Measurements from ENCODE around the gene SHB. TPM values are rescaled to one million over a fixed set of nuclear protein-coding genes. Genes with fewer than 3 reads are reported as not detected.

SHB gene
- total and polyA plus RNA-seq, 2 of the 13 experiments (the other 11 are each of a cell fraction or from before 2014, with no cell fraction given) = 19.4 to 20.7 TPM

DNA sequence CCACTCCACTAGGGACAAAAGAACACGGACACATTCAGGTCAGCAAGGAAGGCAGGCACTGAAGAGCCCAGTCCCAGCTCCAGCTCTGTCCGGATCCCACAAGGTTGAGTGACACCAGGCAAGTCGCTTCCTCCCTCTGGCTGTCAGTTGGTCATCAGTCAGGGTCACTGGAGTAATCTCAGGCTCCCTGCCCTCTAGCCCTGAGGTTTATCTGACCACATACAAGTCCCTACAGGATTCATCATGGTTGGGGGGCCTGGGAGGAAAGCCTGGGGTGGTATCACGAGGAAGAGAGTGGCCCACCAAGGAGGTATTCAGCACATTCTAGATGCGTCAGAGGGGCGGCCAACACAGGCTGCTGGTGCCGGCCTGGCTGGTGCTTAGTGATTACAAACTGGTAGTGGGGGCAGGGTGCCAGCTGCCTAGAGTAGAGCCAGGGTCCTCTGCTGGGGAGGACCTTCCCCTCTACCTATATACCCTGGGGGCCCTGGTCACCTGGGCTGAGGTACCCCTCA lies 81.5 kb downstream of the SHB start:
- TF ChIP-seq AGO2 (optimal IDR thresholded peaks at IDR 0.05; ENCODE audit: low read depth, low read length) = peak; percentile 14
- TF ChIP-seq RBM22 (optimal IDR thresholded peaks at IDR 0.05; ENCODE audit: low read length) = peak; percentile 54
- no peak for TF ChIP-seq THAP7 (CRISPR knock-in tag; IDR thresholded peaks at IDR 0.05)
- no TSS peak for BruUV-seq (replicated peaks)
- intact Hi-C loops (cut with micrococcal nuclease; ENCODE audit: unreplicated experiment) = no loop called here
- 0 out of 2 replicates have a peak, but pooled peaks cover 8% of the 10 kb centered on the region for H3K4me1 ChIP-seq (ENCODE audit: insufficient read depth, low read length)
- no peak overlapping the region for H3K4me3 ChIP-seq (replicated peaks in 1 of 3; ENCODE audit: insufficient read depth in 1 of 3, low read depth in 2 of 3, low read length in 3 of 3)
- peaks cover 17 to 80% of the 10 kb centered on the region in 2 experiments for H3K36me3 ChIP-seq (replicated peaks in 1 of 2; ENCODE audit: control insufficient read depth in 1 of 2, insufficient read depth in 2 of 2, low read length in 2 of 2)
- H3K4me2 ChIP-seq (ENCODE audit: low read depth, low read length) = no peak overlapping the region
- no peak overlapping the region for H2AFZ ChIP-seq (ENCODE audit: low read length)
- FAIRE-seq (no peak), DNase-seq (ENCODE audit: low spot score) (no peak), ATAC-seq (peak; percentile 13)
- peaks cover 51% of the 10 kb centered on the region for H4K20me1 ChIP-seq (ENCODE audit: insufficient read depth, low read length)
- H3K9ac ChIP-seq (ENCODE audit: insufficient read depth, low read depth, low read length) = no peak overlapping the region
- H3K9me3 ChIP-seq (ENCODE audit: low read length) = no peaks in the 10 kb centered on the region
- 96% methylated on average over 7 of the region's 7 CpGs for WGBS (ENCODE audit: low lambda C conversion rate)
- peaks cover 53% of the 10 kb centered on the region for H3K79me2 ChIP-seq (ENCODE audit: insufficient read depth, low read length)
- ChIA-PET CTCF (ENCODE audit: low intra/inter-chr PET ratio, low total read pairs) (no interaction called here), POLR2A (no interaction called here)
- in situ Hi-C loops (cut with HindIII; ENCODE audit: extremely low pct_ligation_motif_present, low pct_unique_long_range_greater_than_20kb) = no loop called here
- H3K27me3 ChIP-seq (ENCODE audit: control insufficient read depth in 1 of 2, insufficient read depth in 2 of 2, low read length in 2 of 2) = no peaks in the 10 kb centered on the region
- no peak overlapping the region for H3K27ac ChIP-seq (ENCODE audit: extremely low read length, insufficient read depth, low read length)

- Histone ChIP-seq H4K20me1 (ENCODE audit: insufficient read depth, low read length) (peaks cover 48% of the 10 kb centered on the region), H3K4me3 (replicated peaks in 1 of 3; ENCODE audit: insufficient read depth in 1 of 3, low read depth in 2 of 3, low read length in 3 of 3) (no peak overlapping the region), H3K9ac (ENCODE audit: insufficient read depth, low read depth, low read length) (no peak overlapping the region), H3K4me2 (ENCODE audit: low read depth, low read length) (no peak overlapping the region), H3K27ac (ENCODE audit: extremely low read length, insufficient read depth, low read length) (no peak overlapping the region), H3K36me3 (replicated peaks in 1 of 2; ENCODE audit: control insufficient read depth in 1 of 2, insufficient read depth in 2 of 2, low read length in 2 of 2) (peaks cover 17 to 77% of the 10 kb centered on the region in 2 experiments), H3K4me1 (ENCODE audit: insufficient read depth, low read length) (0 out of 2 replicates have a peak, but pooled peaks cover 8% of the 10 kb centered on the region), H3K27me3 (ENCODE audit: control insufficient read depth in 1 of 2, insufficient read depth in 2 of 2, low read length in 2 of 2) (no peaks in the 10 kb centered on the region), H3K9me3 (ENCODE audit: low read length) (no peaks in the 10 kb centered on the region), H3K79me2 (ENCODE audit: insufficient read depth, low read length) (peaks cover 50% of the 10 kb centered on the region), H2AFZ (ENCODE audit: low read length) (no peak overlapping the region)
- DNase-seq (ENCODE audit: low spot score) = no peak
- 100% methylated on average over 4 of the region's 15 CpGs for WGBS (ENCODE audit: low lambda C conversion rate)
- FAIRE-seq = no peak
- peak; percentile 6; the same call in 2 of the 3 replicates for ATAC-seq
- intact Hi-C loops (cut with micrococcal nuclease; ENCODE audit: unreplicated experiment) (no loop called here), in situ Hi-C loops (cut with HindIII; ENCODE audit: extremely low pct_ligation_motif_present, low pct_unique_long_range_greater_than_20kb) (no loop called here)
- CTCF ChIA-PET (ENCODE audit: low intra/inter-chr PET ratio, low total read pairs) = no interaction called here
- BruUV-seq (replicated peaks) = no TSS peak
- TF ChIP-seq TCF12 (IDR thresholded peaks at IDR 0.05) (no peak), TCF12 (CRISPR knock-in tag; IDR thresholded peaks at IDR 0.05) (no peak), RBM22 (optimal IDR thresholded peaks at IDR 0.05; ENCODE audit: low read length) (peak; percentile 57), ZNF460 (CRISPR knock-in tag; IDR thresholded peaks at IDR 0.05; ENCODE audit: borderline replicate concordance) (no peak), LCORL (IDR thresholded peaks at IDR 0.05) (no peak), LCORL (CRISPR knock-in tag; IDR thresholded peaks at IDR 0.05) (no peak), AGO2 (optimal IDR thresholded peaks at IDR 0.05; ENCODE audit: low read depth, low read length) (peak; percentile 50), TBX2 (CRISPR knock-in tag; IDR thresholded peaks at IDR 0.05; ENCODE audit: borderline replicate concordance) (0 out of 2 replicates have a peak, but pooled peaks have one; percentile 30)
- POLR2A ChIA-PET = no interaction called here
Measured at GRCh38 chr9:37986771-37987258, 82.2 kb downstream of the SHB start.

All from HepG2 (cell line).